GM19463 (cell line): ENCODE measurements around the gene LMO1.

Experiments used
- ATAC-seq: cut with Tn5 transposase; IDR thresholded peaks from one replicate; pipeline ENCODE4 v1.9.1; 2021; ENCODE audit warnings: mild to moderate bottlenecking, moderate library complexity; ENCODE audit not compliant: unreplicated experiment

The LMO1 gene

GRCh38 chr11:8266246-8267241 is 2.9 kb upstream of the LMO1 start:
- no peak for ATAC-seq

GRCh38 chr11:8265681-8266241 is 2.1 kb upstream of the LMO1 start:
- ATAC-seq, result no peak

GRCh38 chr11:8263109-8263768 is 439 bp downstream of the LMO1 start:
- no peak for ATAC-seq

- no peak for ATAC-seq
These were observed 1.0 kb downstream of the LMO1 start for GRCh38 chr11:8262552-8263108.

- ATAC-seq, result no peak
These were observed 1.6 kb downstream of the LMO1 start for GRCh38 chr11:8261921-8262551.

GRCh38 chr11:8261291-8261690 is 2.4 kb downstream of the LMO1 start:
- ATAC-seq, result no peak

- ATAC-seq, result no peak
These were observed 3.3 kb downstream of the LMO1 start for GRCh38 chr11:8260202-8260966.

- ATAC-seq, result no peak
These were observed 4.2 kb downstream of the LMO1 start for GRCh38 chr11:8259306-8259959.

- ATAC-seq, result no peak
These were observed 4.9 kb downstream of the LMO1 start for GRCh38 chr11:8258784-8259183.

- ATAC-seq, result no peak
These were observed 5.4 kb downstream of the LMO1 start for GRCh38 chr11:8258289-8258688.

GRCh38 chr11:8257003-8257664 is 6.5 kb downstream of the LMO1 start:
- ATAC-seq, result no peak

GRCh38 chr11:8256271-8257002 is 7.2 kb downstream of the LMO1 start:
- ATAC-seq, result no peak

GRCh38 chr11:8253566-8253965 is 10.1 kb downstream of the LMO1 start:
- ATAC-seq, result no peak

GRCh38 chr11:8252946-8253345 is 10.7 kb downstream of the LMO1 start:
- no peak for ATAC-seq

GRCh38 chr11:8252388-8252787 is 11.3 kb downstream of the LMO1 start:
- no peak for ATAC-seq

- no peak for ATAC-seq
These were observed 11.9 kb downstream of the LMO1 start for GRCh38 chr11:8251616-8252295.

- ATAC-seq, result no peak
These were observed 12.6 kb downstream of the LMO1 start for GRCh38 chr11:8250981-8251615.
